ENCODE results near the gene ABLIM1. TPM values are rescaled to one million over a fixed set of nuclear protein-coding genes. Genes with fewer than 3 reads are reported as not detected.

The ABLIM1 gene
- total RNA-seq, 4 donors from 2014 or later = 152 to 373 (median 209) TPM

- Histone ChIP-seq H3K27ac (peak overlapping the region in 3 of 4 donors; percentile 33 to 82 (median 80)), H3K4me1 (peaks cover 3 to 78% (median 24%) of the 10 kb centered on the region in 4 donors), H3K9me3 (no peaks in the 10 kb centered on the region), H3K36me3 (no peaks in the 10 kb centered on the region), H3K4me3 (no peak overlapping the region), H3K27me3 (no peaks in the 10 kb centered on the region)
- DNase-seq (ENCODE audit: low spot score in 2 of 2) = peak in 1 of 2 donors; percentile 80
- WGBS, 2 donors = 18 to 22% methylated on average over 3 of the region's 3 CpGs
- TF ChIP-seq CTCF (IDR thresholded peaks at IDR 0.05) (no peak), EP300 (IDR thresholded peaks at IDR 0.05) (peak in 1 of 2 donors; percentile 87), POLR2A (IDR thresholded peaks at IDR 0.05) (no peak)
Measured at GRCh38 chr10:114504769-114505579, 153.1 kb downstream of the ABLIM1 start.

GRCh38 chr10:114502074-114502473 is 156.0 kb downstream of the ABLIM1 start:
- H3K4me3 ChIP-seq = no peak overlapping the region
- H3K4me1 ChIP-seq = peaks cover 3 to 65% (median 15%) of the 10 kb centered on the region in 4 donors
- H3K27ac ChIP-seq = peak overlapping the region in 1 of 4 donors; percentile 18
- 90 to 100% methylated on average over 1 of the region's 1 CpG for WGBS, 2 donors
- H3K27me3 ChIP-seq = no peaks in the 10 kb centered on the region
- DNase-seq (ENCODE audit: low spot score in 2 of 2) = no peak
- TF ChIP-seq EP300 (IDR thresholded peaks at IDR 0.05) (no peak), CTCF (IDR thresholded peaks at IDR 0.05) (no peak), POLR2A (IDR thresholded peaks at IDR 0.05) (no peak)
- H3K36me3 ChIP-seq = no peaks in the 10 kb centered on the region
- no peaks in the 10 kb centered on the region for H3K9me3 ChIP-seq

- Histone ChIP-seq H3K4me1 (peaks cover 3 to 60% (median 13%) of the 10 kb centered on the region in 4 donors), H3K36me3 (peaks cover 0 to 1% (median 0%) of the 10 kb centered on the region in 3 donors), H3K27me3 (no peaks in the 10 kb centered on the region), H3K4me3 (no peak overlapping the region), H3K27ac (no peak overlapping the region), H3K9me3 (no peaks in the 10 kb centered on the region)
- TF ChIP-seq CTCF (IDR thresholded peaks at IDR 0.05) (peak in 1 of 5 experiments; percentile 14), POLR2A (IDR thresholded peaks at IDR 0.05) (no peak)
- WGBS, 2 donors = 90 to 96% methylated on average over 1 of the region's 1 CpG
- DNase-seq (ENCODE audit: low spot score in 2 of 2) = no peak
Measured at GRCh38 chr10:114501650-114502049, 156.4 kb downstream of the ABLIM1 start.

- Histone ChIP-seq H3K27me3 (no peaks in the 10 kb centered on the region), H3K4me1 (peaks cover 3 to 50% (median 11%) of the 10 kb centered on the region in 4 donors), H3K36me3 (peaks cover 0 to 10% (median 0%) of the 10 kb centered on the region in 3 donors), H3K9me3 (no peaks in the 10 kb centered on the region), H3K27ac (no peak overlapping the region), H3K4me3 (no peak overlapping the region)
- DNase-seq (ENCODE audit: low spot score in 2 of 2) = no peak
- TF ChIP-seq POLR2A (IDR thresholded peaks at IDR 0.05) (no peak), CTCF (IDR thresholded peaks at IDR 0.05) (no peak), EP300 (IDR thresholded peaks at IDR 0.05) (no peak)
- 78 to 90% methylated on average over 2 of the region's 2 CpGs for WGBS, 2 donors
Measured at GRCh38 chr10:114500643-114501042, 157.4 kb downstream of the ABLIM1 start.

GRCh38 chr10:114499630-114500190 is 158.4 kb downstream of the ABLIM1 start:
- H3K27ac ChIP-seq = peak overlapping the region in 1 of 4 donors; percentile 73
- TF ChIP-seq POLR2A (IDR thresholded peaks at IDR 0.05) = no peak
- TF ChIP-seq EP300 (IDR thresholded peaks at IDR 0.05) = no peak
- TF ChIP-seq CTCF (IDR thresholded peaks at IDR 0.05) = no peak
- H3K4me3 ChIP-seq = no peak overlapping the region
- H3K27me3 ChIP-seq = no peaks in the 10 kb centered on the region
- no peak for DNase-seq (ENCODE audit: low spot score in 2 of 2)
- H3K36me3 ChIP-seq = peaks cover 0 to 19% (median 4%) of the 10 kb centered on the region in 3 donors
- H3K9me3 ChIP-seq = no peaks in the 10 kb centered on the region
- peaks cover 0 to 41% (median 3%) of the 10 kb centered on the region in 4 donors for H3K4me1 ChIP-seq
- WGBS, 2 donors = 82 to 90% methylated on average over 8 of the region's 8 CpGs
